ENCODE results near the gene PTTG1.

DNA sequence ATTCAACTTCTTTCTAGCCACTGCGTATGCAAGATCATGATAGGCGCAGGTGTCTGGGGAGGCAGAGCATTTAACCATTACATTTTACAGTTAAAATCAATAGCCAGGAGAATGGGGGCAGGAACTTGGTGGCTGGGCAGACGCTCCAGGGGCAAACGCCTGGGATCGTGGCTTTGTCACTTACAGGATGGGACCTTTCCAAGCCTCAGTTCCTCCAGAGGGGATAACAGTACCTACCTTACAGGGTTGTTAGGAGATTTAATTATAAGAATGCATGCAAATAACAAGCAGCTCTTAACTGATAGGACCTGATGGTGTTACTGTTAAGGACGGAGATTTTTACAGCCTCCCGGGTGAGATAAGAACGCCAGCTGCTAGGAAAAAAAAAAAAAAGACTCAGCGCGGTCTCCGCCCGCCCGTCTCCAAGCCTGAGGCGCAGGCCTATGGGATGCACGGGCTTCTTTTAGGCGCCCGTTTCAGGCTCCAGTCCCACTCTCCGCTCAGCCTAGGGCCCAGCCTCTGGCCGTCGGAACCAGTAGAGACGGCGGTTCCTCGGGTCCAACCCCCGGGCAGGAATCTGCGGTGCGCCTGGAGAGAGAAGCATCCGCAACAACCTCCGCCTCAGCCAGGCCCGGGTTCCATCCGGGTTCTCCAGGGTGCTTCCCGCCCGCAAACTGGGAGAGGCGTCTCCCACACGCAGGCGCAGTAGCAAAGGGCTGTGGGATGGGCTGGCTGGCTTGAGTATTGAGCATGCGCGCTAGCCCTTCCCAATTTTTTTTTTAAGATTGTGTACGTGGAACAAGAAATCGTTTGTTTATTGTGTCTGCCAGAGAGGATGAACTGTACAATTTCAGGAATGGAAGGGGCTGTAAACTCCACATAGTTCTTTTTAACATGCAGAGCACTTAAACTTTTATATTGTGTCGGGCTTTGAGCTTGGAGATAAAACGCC lies 22.0 kb upstream of the PTTG1 start, which contains the start of gene FAM200C:
- TF ChIP-seq HCFC1 (IDR thresholded peaks at IDR 0.05; ENCODE audit: low read depth, low read length) (0 out of 2 replicates have a peak, but pooled peaks have one; percentile 23), KLF13 (tag; IDR thresholded peaks at IDR 0.05; ENCODE audit: borderline replicate concordance, low read depth) (no peak), HNRNPUL1 (IDR thresholded peaks at IDR 0.05; ENCODE audit: low read length) (no peak)
- TF ChIP-seq, protein P1, sequence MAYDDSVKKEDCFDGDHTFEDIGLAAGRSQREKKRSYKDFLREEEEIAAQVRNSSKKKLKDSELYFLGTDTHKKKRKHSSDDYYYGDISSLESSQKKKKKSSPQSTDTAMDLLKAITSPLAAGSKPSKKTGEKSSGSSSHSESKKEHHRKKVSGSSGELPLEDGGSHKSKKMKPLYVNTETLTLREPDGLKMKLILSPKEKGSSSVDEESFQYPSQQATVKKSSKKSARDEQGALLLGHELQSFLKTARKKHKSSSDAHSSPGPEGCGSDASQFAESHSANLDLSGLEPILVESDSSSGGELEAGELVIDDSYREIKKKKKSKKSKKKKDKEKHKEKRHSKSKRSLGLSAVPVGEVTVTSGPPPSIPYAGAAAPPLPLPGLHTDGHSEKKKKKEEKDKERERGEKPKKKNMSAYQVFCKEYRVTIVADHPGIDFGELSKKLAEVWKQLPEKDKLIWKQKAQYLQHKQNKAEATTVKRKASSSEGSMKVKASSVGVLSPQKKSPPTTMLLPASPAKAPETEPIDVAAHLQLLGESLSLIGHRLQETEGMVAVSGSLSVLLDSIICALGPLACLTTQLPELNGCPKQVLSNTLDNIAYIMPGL (CRISPR knock-in tag; IDR thresholded peaks at IDR 0.05), result no peak
- TF ChIP-seq, protein P2, sequence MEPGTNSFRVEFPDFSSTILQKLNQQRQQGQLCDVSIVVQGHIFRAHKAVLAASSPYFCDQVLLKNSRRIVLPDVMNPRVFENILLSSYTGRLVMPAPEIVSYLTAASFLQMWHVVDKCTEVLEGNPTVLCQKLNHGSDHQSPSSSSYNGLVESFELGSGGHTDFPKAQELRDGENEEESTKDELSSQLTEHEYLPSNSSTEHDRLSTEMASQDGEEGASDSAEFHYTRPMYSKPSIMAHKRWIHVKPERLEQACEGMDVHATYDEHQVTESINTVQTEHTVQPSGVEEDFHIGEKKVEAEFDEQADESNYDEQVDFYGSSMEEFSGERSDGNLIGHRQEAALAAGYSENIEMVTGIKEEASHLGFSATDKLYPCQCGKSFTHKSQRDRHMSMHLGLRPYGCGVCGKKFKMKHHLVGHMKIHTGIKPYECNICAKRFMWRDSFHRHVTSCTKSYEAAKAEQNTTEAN (CRISPR knock-in tag; IDR thresholded peaks at IDR 0.05), result no peak

Data from K562 (cell line).